SK-N-MC (cell line): Measurements from ENCODE around the gene NIPAL4.
A peak's percentile ranks its signal among the peaks of the same experiment; 100 is the strongest.

Experiments
- DNase-seq: peaks from one replicate; pipeline ENCODE4 v3.0.0-alpha.2; 2011; ENCODE audit warnings: low read depth, low spot score
- H3K27ac ChIP-seq: fragments of 200-600 bp; sonication (generic); 2 replicates; pipeline ENCODE4 v1.5.1; 2016; ENCODE audit warnings: mixed run types
- H3K36me3 ChIP-seq: fragments of 200-600 bp; sonication (generic); 2 replicates; pipeline ENCODE4 v1.6.1; 2017; ENCODE audit warnings: antibody characterized with exemption, low read length, mixed read lengths; ENCODE audit not compliant: insufficient read depth
- H3K4me3 ChIP-seq: fragments of 200-600 bp; sonication (generic); 2 replicates; pipeline ENCODE4 v1.5.1; 2016
- H3K9ac ChIP-seq: fragments of 200-600 bp; sonication (generic); 2 replicates; pipeline ENCODE4 v1.8.0; 2017; ENCODE audit warnings: mixed run types, mixed read lengths; ENCODE audit not compliant: insufficient read length
- H3K9me3 ChIP-seq: fragments of 200-600 bp; sonication (generic); 2 replicates; pipeline ENCODE4 v1.6.1; 2017; ENCODE audit warnings: low read depth, mild to moderate bottlenecking, antibody characterized with exemption, low read length, moderate library complexity, mixed read lengths
- EZH2 ChIP-seq: fragments of 200-600 bp; sonication (generic); IDR thresholded peaks from one replicate; pipeline ENCODE4 v1.6.1; 2017; ENCODE audit warnings: antibody characterized with exemption
- FOXP2 ChIP-seq: optimal IDR thresholded peaks from 2 replicates; pipeline ENCODE3; 2011; ENCODE audit warnings: mild to moderate bottlenecking, moderate library complexity; ENCODE audit not compliant: insufficient read depth; ENCODE audit errors: extremely low read length, control extremely low read depth
- POLR2AphosphoS5 ChIP-seq: IDR thresholded peaks from 2 replicates; pipeline ENCODE4 v1.6.1; 2012; ENCODE audit warnings: mild to moderate bottlenecking, low read depth, low read length, borderline replicate concordance

The NIPAL4 gene

DNA sequence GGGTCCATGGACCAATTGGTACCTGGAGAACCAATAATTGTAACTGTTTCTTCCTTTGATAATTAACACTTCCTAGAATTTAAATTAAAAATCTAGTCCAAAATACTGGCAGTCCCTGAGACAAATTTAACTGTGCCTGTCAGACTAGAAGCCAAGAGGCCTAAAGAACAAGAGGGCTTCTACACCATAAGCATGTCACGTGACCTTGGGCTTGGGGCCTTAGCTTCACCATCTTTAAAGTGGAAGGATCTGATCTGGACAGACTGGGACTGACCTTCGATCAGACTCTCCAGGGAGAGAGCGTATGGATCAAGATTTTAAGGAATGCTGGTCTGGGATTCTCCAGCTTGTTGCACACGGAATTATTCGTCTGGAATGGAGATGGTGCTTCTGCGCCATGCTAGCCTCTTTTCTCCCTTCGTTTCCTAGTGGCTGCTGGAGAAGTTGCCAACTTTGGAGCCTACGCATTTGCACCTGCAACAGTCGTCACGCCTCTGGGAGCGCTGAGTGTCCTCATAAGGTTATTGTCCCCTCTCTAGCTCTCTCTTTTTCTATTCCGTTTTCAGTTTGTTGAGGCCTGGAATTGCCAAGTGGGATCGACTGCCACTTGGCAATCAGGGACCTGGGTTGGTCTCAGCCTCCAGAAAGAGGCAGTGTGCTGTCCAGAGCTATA, 8.4 kb downstream of the NIPAL4 start:
- Histone ChIP-seq H3K9me3 (no peaks in the 10 kb centered on the region), H3K4me3 (no peak overlapping the region), H3K27ac (no peak overlapping the region), H3K36me3 (no peaks in the 10 kb centered on the region), H3K9ac (no peak overlapping the region)
- DNase-seq = no peak
- TF ChIP-seq EZH2 (no peak), FOXP2 (no peak), POLR2AphosphoS5 (no peak)

DNA sequence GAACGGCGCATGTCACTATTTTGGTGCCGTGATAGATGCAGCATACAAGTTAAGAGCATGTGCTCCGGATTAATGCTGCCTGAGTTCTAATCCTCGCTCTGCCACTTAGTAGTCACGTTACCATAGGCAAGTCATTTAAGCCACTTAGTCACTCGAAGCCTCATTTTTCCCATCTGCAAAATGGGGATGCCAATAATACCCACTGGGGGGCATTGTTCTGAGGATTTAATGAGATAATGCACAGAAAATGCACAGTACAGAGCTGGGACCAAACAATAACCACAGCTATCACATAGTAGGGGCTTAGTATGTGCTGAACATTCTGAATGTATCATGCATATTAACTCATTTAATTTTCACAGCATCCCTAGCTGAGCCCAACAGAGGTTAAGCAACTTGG, 9.1 kb downstream of the NIPAL4 start:
- Histone ChIP-seq H3K36me3 (no peaks in the 10 kb centered on the region), H3K27ac (no peak overlapping the region), H3K9ac (no peak overlapping the region), H3K9me3 (no peaks in the 10 kb centered on the region), H3K4me3 (no peak overlapping the region)
- no peak for DNase-seq
- TF ChIP-seq EZH2 (no peak), FOXP2 (no peak), POLR2AphosphoS5 (no peak)

DNA sequence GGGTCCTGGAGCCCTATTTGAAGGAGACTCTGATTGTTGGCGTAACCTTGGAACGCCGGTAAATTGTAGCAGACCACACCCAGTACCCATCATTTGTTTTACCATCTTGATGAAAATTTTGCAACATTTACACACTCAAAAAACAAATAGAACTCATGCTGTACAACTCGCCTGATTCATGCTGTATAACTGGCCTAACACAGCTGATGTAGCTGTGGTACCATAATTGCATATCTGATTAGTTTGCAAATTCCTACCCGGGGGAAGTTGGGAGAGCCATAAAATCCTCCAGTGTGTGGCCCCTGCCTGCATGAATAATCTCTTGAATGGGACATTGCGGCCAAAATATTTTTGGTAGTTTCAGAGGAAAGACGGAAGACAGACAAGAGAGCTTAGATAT, 9.7 kb downstream of the NIPAL4 start:
- H3K9ac ChIP-seq = peak overlapping the region; percentile 58
- no peaks in the 10 kb centered on the region for H3K9me3 ChIP-seq
- TF ChIP-seq FOXP2 (no peak), EZH2 (no peak), POLR2AphosphoS5 (no peak)
- H3K36me3 ChIP-seq = no peaks in the 10 kb centered on the region
- DNase-seq = no peak
- peak overlapping the region; percentile 83 for H3K27ac ChIP-seq
- H3K4me3 ChIP-seq = peak overlapping the region; percentile 69

DNA sequence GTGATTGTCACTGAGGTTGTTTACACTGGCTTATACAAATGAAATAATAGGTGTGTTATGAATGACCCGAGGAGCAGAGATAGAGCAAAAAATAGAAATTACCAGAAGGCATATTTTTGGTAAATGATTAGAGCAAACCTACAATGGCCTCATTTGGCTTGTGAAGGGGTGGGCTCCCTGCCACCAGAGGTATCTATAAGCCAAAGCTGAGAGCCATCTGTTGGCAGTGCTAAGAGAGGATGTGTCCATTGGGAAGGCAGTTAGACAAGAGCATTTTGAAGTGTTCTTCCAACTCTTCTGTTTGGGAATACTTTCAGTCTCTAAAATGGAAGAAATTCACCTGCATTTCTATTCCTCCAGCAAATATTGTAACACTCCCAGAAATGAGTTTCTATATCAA, 10.6 kb downstream of the NIPAL4 start:
- no peaks in the 10 kb centered on the region for H3K9me3 ChIP-seq
- H3K9ac ChIP-seq = no peak overlapping the region
- H3K27ac ChIP-seq = peak overlapping the region; percentile 83; the same call in 1 of the 2 replicates
- 0 out of 2 replicates have a peak overlapping the region, but pooled peaks have one; percentile 69 for H3K4me3 ChIP-seq
- DNase-seq = no peak
- TF ChIP-seq POLR2AphosphoS5 (no peak), FOXP2 (no peak), EZH2 (no peak)
- H3K36me3 ChIP-seq = no peaks in the 10 kb centered on the region

- TF ChIP-seq POLR2AphosphoS5 (no peak), FOXP2 (no peak), EZH2 (no peak)
- no peak overlapping the region for H3K27ac ChIP-seq
Measured at GRCh38 chr5:157471709-157472108, 11.7 kb downstream of the NIPAL4 start.

DNA sequence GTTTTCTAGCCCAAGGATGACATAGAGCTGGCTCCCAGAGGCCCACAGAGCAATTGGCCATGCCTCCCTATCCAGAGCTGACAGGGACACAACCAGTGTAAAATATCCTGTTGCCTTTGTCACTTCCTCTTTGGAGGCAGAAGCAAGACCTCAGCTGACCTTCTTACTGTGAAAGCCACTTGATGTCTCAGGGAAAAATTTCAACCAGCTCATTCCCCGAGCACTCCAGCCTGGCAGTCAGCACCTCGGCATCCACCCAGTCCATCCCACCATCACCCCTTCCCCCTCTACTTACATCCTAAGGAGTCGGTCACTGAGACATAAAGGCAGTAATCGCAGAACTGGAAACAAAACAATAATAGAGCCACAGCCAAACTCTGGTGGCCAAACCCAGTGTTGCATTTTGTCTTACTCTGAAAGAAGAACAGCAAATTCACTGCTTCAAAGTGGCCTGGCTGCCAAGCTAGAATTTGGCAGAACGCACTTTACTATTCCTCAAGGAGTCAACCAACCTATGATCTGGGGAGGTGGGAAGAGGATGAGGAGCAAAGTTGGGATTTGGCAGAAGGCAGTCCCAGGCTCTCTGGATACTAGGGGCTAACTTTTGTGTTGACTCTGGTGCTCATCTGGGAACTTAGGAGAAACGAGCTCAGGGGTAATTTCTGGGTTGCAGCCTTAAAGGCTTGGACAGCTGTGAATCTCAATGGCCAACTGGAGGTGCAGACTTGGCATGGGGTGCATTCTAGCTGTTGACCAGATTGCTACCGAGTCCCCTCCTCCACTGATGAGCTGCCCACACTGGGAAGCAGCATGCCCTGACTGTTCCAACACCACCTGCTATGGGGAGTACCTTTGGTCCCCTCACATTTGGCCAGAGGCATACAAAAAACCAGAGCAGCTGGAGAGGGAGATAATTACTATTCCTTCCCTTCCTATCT, 13.6 kb downstream of the NIPAL4 start:
- TF ChIP-seq POLR2AphosphoS5 = no peak
- TF ChIP-seq FOXP2 = no peak
- no peaks in the 10 kb centered on the region for H3K36me3 ChIP-seq
- no peaks in the 10 kb centered on the region for H3K9me3 ChIP-seq
- no peak for DNase-seq
- no peak overlapping the region for H3K27ac ChIP-seq
- no peak overlapping the region for H3K9ac ChIP-seq
- no peak overlapping the region for H3K4me3 ChIP-seq

More at GRCh38 chr5:157471709-157472108, 11.7 kb downstream of the NIPAL4 start:
- DNase-seq = no peak
- Histone ChIP-seq H3K4me3 (no peak overlapping the region), H3K36me3 (no peaks in the 10 kb centered on the region), H3K9ac (no peak overlapping the region), H3K9me3 (no peaks in the 10 kb centered on the region)

DNA sequence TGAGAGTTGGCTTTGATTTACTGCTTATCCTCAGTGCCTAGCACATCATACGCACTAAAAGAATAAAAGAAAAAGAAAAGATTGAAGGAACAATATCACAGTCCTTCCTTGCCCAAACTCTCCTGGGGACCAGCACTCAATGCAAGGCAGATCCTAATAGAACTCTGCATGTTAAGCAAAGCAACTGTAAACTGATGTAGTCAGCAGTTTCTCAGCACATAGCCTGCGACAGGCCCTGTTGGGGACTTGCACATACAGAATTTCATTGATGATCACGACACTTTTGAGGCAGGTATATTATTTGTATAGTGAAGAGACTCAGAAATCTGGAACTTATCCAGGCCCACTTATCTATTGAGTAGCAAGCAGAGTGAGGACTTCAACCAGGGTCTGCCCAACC, 15.4 kb downstream of the NIPAL4 start:
- H3K9me3 ChIP-seq = no peaks in the 10 kb centered on the region
- H3K36me3 ChIP-seq = no peaks in the 10 kb centered on the region
- no peak overlapping the region for H3K9ac ChIP-seq
- no peak overlapping the region for H3K27ac ChIP-seq
- no peak overlapping the region for H3K4me3 ChIP-seq
- DNase-seq = no peak
- TF ChIP-seq FOXP2 = no peak
- no peak for TF ChIP-seq POLR2AphosphoS5
- TF ChIP-seq EZH2 = no peak

DNA sequence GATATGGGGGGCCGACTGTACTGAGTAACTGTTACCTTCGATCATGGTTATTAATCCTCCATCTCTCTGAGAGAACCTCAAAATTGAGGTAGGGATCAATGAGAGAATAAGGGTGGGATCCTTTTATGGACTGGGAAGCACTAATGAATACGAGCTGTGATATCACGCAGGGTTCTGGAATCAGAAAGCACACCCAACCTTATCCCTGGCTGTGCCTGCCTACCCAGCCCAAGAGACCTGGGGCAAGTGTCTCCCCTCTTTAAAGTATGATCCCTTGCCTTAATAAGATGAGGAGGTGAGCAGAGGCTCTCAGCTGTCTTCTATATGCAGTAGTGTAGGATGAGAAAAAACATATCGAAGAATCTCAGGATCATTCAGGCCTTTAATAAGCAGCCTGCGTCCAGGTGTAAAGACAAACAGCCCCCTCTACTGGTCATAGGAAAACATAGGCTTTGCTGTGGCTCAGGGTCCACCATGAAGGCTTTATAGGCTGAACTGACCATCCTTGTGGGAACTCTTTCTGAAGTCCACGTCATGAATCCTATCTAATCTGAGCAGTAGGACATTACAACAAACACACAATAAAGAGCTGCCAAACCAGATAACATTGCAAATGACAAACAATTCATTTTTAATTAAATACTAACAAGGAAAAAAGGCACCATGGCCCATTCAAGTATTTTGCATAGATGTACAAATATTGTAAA, 16.8 kb downstream of the NIPAL4 start:
- no peak for TF ChIP-seq EZH2
- no peak for TF ChIP-seq FOXP2
- no peak for TF ChIP-seq POLR2AphosphoS5

More for the DNA sequence above, 16.8 kb downstream of the NIPAL4 start:
- peak; percentile 32 for DNase-seq
- H3K27ac ChIP-seq = no peak overlapping the region
- no peak overlapping the region for H3K4me3 ChIP-seq
- no peaks in the 10 kb centered on the region for H3K9me3 ChIP-seq
- no peaks in the 10 kb centered on the region for H3K36me3 ChIP-seq
- no peak overlapping the region for H3K9ac ChIP-seq
